ENCODE results near the gene TMEM43. TPM values are rescaled to one million over a fixed set of nuclear protein-coding genes. Genes with fewer than 3 reads are reported as not detected.

TMEM43 gene
- total and polyA plus RNA-seq, 2 of the 13 experiments (the other 11 are each of a cell fraction or from before 2014, with no cell fraction given), result 48.9 to 50.5 TPM

DNA sequence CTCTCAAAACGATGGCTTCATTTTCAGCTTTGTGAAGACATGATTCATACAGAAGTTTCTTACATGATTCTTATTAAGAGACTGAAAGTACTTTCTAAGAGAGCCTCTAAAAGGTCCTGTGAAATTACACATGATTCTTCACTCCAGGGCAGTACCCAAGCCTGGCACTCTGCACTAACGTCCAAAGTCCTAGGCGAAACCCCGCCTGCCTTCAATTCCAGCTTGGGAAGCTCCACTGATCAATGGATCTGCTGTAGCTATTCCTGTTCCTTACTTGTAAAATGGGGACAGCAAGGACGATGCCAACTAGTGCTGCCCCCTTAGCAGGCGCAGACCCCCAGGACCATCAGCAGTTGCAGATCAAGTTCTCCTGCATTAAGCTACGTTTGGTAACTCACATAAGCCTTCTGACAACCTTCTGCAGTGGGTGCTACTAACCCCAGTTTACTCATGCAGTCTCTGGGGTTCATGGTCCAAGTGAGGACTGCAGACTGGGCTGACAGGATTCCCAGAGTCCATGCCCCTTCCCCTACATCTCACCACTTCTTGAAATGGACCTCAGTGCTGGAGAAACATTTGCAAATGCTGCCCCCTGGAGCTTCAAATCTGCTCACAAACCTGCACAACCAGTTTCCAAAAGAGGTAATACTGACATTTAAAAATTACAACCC, 10.8 kb upstream of the TMEM43 start (continued):
- TF ChIP-seq, protein P1, sequence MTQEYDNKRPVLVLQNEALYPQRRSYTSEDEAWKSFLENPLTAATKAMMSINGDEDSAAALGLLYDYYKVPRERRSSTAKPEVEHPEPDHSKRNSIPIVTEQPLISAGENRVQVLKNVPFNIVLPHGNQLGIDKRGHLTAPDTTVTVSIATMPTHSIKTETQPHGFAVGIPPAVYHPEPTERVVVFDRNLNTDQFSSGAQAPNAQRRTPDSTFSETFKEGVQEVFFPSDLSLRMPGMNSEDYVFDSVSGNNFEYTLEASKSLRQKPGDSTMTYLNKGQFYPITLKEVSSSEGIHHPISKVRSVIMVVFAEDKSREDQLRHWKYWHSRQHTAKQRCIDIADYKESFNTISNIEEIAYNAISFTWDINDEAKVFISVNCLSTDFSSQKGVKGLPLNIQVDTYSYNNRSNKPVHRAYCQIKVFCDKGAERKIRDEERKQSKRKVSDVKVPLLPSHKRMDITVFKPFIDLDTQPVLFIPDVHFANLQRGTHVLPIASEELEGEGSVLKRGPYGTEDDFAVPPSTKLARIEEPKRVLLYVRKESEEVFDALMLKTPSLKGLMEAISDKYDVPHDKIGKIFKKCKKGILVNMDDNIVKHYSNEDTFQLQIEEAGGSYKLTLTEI (CRISPR knock-in tag; conservative IDR thresholded peaks at IDR 0.05), result no peak
- TF ChIP-seq, protein P2, sequence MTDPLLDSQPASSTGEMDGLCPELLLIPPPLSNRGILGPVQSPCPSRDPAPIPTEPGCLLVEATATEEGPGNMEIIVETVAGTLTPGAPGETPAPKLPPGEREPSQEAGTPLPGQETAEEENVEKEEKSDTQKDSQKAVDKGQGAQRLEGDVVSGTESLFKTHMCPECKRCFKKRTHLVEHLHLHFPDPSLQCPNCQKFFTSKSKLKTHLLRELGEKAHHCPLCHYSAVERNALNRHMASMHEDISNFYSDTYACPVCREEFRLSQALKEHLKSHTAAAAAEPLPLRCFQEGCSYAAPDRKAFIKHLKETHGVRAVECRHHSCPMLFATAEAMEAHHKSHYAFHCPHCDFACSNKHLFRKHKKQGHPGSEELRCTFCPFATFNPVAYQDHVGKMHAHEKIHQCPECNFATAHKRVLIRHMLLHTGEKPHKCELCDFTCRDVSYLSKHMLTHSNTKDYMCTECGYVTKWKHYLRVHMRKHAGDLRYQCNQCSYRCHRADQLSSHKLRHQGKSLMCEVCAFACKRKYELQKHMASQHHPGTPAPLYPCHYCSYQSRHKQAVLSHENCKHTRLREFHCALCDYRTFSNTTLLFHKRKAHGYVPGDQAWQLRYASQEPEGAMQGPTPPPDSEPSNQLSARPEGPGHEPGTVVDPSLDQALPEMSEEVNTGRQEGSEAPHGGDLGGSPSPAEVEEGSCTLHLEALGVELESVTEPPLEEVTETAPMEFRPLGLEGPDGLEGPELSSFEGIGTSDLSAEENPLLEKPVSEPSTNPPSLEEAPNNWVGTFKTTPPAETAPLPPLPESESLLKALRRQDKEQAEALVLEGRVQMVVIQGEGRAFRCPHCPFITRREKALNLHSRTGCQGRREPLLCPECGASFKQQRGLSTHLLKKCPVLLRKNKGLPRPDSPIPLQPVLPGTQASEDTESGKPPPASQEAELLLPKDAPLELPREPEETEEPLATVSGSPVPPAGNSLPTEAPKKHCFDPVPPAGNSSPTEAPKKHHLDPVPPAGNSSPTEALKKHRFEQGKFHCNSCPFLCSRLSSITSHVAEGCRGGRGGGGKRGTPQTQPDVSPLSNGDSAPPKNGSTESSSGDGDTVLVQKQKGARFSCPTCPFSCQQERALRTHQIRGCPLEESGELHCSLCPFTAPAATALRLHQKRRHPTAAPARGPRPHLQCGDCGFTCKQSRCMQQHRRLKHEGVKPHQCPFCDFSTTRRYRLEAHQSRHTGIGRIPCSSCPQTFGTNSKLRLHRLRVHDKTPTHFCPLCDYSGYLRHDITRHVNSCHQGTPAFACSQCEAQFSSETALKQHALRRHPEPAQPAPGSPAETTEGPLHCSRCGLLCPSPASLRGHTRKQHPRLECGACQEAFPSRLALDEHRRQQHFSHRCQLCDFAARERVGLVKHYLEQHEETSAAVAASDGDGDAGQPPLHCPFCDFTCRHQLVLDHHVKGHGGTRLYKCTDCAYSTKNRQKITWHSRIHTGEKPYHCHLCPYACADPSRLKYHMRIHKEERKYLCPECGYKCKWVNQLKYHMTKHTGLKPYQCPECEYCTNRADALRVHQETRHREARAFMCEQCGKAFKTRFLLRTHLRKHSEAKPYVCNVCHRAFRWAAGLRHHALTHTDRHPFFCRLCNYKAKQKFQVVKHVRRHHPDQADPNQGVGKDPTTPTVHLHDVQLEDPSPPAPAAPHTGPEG (CRISPR knock-in tag; IDR thresholded peaks at IDR 0.05), result no peak
- TF ChIP-seq SMAD1 (CRISPR knock-in tag; IDR thresholded peaks at IDR 0.05; ENCODE audit: borderline replicate concordance, low read depth) (no peak), ZKSCAN5 (CRISPR knock-in tag; IDR thresholded peaks at IDR 0.05) (no peak), RARA (CRISPR knock-in tag; IDR thresholded peaks at IDR 0.05) (0 out of 2 replicates have a peak, but pooled peaks have one; percentile 18), RFXANK (CRISPR knock-in tag; IDR thresholded peaks at IDR 0.05) (no peak), ZNF678 (CRISPR knock-in tag; IDR thresholded peaks at IDR 0.05) (no peak), NAIF1 (CRISPR knock-in tag; IDR thresholded peaks at IDR 0.05; ENCODE audit: borderline replicate concordance) (no peak), POGZ (CRISPR knock-in tag; IDR thresholded peaks at IDR 0.05) (0 out of 2 replicates have a peak, but pooled peaks have one; percentile 18), HOXA5 (CRISPR knock-in tag; IDR thresholded peaks at IDR 0.05) (no peak), NR3C1 (CRISPR knock-in tag; IDR thresholded peaks at IDR 0.05) (no peak), NFRKB (IDR thresholded peaks at IDR 0.05) (no peak), HNF4G (IDR thresholded peaks at IDR 0.05; ENCODE audit: borderline replicate concordance, low read depth, low read length) (peak; percentile 15; the same call in 1 of the 2 replicates), HNF4G (CRISPR knock-in tag; IDR thresholded peaks at IDR 0.05; ENCODE audit: borderline replicate concordance, low read depth) (no peak), ZNF562 (CRISPR knock-in tag; IDR thresholded peaks at IDR 0.05; ENCODE audit: borderline replicate concordance) (no peak)
- TF ChIP-seq, protein P3, sequence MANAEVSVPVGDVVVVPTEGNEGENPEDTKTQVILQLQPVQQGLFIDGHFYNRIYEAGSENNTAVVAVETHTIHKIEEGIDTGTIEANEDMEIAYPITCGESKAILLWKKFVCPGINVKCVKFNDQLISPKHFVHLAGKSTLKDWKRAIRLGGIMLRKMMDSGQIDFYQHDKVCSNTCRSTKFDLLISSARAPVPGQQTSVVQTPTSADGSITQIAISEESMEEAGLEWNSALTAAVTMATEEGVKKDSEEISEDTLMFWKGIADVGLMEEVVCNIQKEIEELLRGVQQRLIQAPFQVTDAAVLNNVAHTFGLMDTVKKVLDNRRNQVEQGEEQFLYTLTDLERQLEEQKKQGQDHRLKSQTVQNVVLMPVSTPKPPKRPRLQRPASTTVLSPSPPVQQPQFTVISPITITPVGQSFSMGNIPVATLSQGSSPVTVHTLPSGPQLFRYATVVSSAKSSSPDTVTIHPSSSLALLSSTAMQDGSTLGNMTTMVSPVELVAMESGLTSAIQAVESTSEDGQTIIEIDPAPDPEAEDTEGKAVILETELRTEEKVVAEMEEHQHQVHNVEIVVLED (CRISPR knock-in tag; IDR thresholded peaks at IDR 0.05; ENCODE audit: borderline replicate concordance), result no peak
- TF ChIP-seq, protein P4, sequence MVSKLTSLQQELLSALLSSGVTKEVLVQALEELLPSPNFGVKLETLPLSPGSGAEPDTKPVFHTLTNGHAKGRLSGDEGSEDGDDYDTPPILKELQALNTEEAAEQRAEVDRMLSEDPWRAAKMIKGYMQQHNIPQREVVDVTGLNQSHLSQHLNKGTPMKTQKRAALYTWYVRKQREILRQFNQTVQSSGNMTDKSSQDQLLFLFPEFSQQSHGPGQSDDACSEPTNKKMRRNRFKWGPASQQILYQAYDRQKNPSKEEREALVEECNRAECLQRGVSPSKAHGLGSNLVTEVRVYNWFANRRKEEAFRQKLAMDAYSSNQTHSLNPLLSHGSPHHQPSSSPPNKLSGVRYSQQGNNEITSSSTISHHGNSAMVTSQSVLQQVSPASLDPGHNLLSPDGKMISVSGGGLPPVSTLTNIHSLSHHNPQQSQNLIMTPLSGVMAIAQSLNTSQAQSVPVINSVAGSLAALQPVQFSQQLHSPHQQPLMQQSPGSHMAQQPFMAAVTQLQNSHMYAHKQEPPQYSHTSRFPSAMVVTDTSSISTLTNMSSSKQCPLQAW (CRISPR knock-in tag; IDR thresholded peaks at IDR 0.05), result 0 out of 2 replicates have a peak, but pooled peaks have one; percentile 45
